Smooth muscle cell (in vitro differentiated cells): Measurements from ENCODE around the gene RPS6KA1. TPM values are rescaled to one million over a fixed set of nuclear protein-coding genes. Genes with fewer than 3 reads are reported as not detected.

Experiments
- DNase-seq: peaks from one replicate; lab custom pipeline; 2025; ENCODE audit not compliant: unreplicated experiment; lab: John Stamatoyannopoulos, UW
- H2AFZ ChIP-seq: fragments of 200-600 bp; sonication (generic); 2 replicates; pipeline ENCODE4 v1.6.0; 2016; ENCODE audit warnings: antibody characterized with exemption, low read depth, mild to moderate bottlenecking
- H3F3A ChIP-seq: fragments of 200-600 bp; sonication (generic); 2 replicates; pipeline ENCODE4 v1.6.0; 2017; ENCODE audit warnings: antibody characterized with exemption, low read depth
- H3K27ac ChIP-seq: fragments of 200-600 bp; sonication (generic); 2 replicates; pipeline ENCODE4 v1.5.1; 2016; ENCODE audit warnings: low read depth, mild to moderate bottlenecking
- H3K27me3 ChIP-seq: fragments of 200-600 bp; sonication (generic); 2 replicates; pipeline ENCODE4 v1.6.1; 2016; ENCODE audit warnings: low read depth, mild to moderate bottlenecking
- H3K36me3 ChIP-seq: fragments of 200-600 bp; sonication (generic); 2 replicates; pipeline ENCODE4 v1.5.1; 2016; ENCODE audit warnings: low read depth
- H3K4me1 ChIP-seq: fragments of 200-600 bp; sonication (generic); 2 replicates; pipeline ENCODE4 v1.5.1; 2016; ENCODE audit warnings: low read depth
- H3K4me2 ChIP-seq: fragments of 200-600 bp; sonication (generic); 2 replicates; pipeline ENCODE4 v1.6.0; 2016; ENCODE audit warnings: mild to moderate bottlenecking
- H3K4me3 ChIP-seq: fragments of 200-600 bp; sonication (generic); 2 replicates; pipeline ENCODE4 v1.5.1; 2016; ENCODE audit warnings: mild to moderate bottlenecking
- H3K79me2 ChIP-seq: fragments of 200-600 bp; sonication (generic); 2 replicates; pipeline ENCODE4 v1.6.0; 2016; ENCODE audit warnings: low read depth, mild to moderate bottlenecking
- H3K9ac ChIP-seq: fragments of 200-600 bp; sonication (generic); 2 replicates; pipeline ENCODE4 v1.6.0; 2016; ENCODE audit warnings: low read depth
- H3K9me3 ChIP-seq: fragments of 200-600 bp; sonication (generic); replicated peaks from 2 replicates; pipeline ENCODE4 v1.5.1; 2016; ENCODE audit warnings: low read depth
- H4K20me1 ChIP-seq: fragments of 200-600 bp; sonication (generic); 2 replicates; pipeline ENCODE4 v1.6.0; 2016; ENCODE audit warnings: low read depth
- WGBS: methylation state at CpG from one replicate; pipeline ENCODE4 v1.1.7; 2016; ENCODE audit warnings: low lambda C conversion rate; 5-methylcytosine and 5-hydroxymethylcytosine counted together
- polyA plus RNA-seq: library from polyadenylated mRNA; unstranded; fragments of >200 nt; fragmentation: Nextera tagmentation; extraction: Ambion mirVana; gene quantifications from 2 replicates; pipeline ENCODE4 v1.2.1, GENCODE V29; 2016
- total RNA-seq: library from RNA; depleted of rRNA; stranded (reverse); fragments of >200 nt; gene quantifications from 2 replicates; pipeline ENCODE4 v1.2.3, GENCODE V29; 2014
- TF ChIP-seq, protein P1 (sequence below): fragments of 200-600 bp; sonication (generic); IDR thresholded peaks from 2 replicates; pipeline ENCODE4 v1.5.1; 2017; ENCODE audit warnings: borderline replicate concordance, mild to moderate bottlenecking, antibody characterized with exemption; ENCODE audit not compliant: insufficient read depth, poor library complexity, severe bottlenecking

The RPS6KA1 gene
- total and polyA plus RNA-seq, 2 experiments from 2014 or later: 10.1 to 34.6 TPM

DNA sequence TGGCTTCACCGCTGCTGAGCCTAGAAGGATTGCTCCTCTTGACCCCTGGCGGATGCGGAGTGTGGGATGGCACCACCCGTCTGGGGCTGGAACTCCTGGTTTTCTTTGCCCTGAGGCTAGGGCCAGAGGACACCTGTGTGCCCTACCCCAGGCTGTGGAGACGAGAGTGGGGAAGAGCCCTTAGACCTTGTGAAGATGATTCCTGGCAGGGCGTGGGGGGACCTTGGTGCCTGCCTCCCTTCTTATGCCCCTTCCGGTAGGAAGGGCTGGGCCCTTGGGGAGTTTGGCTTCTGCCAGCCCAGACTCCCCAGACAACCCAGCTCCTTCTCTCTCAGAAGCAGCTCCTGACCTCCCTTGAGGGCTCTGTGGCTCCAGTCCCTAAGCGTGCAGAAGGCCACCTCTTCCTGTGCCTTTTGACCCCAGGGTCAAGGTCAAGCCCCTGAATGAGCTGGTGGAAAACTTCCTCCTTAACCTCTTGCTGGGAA, 891 bp downstream of the RPS6KA1 start:
- H3K4me2 ChIP-seq: peak overlapping the region; percentile 98
- H3K36me3 ChIP-seq: no peaks in the 10 kb centered on the region
- DNase-seq: no peak
- no peaks in the 10 kb centered on the region for H3K79me2 ChIP-seq
- no peaks in the 10 kb centered on the region for H3K9me3 ChIP-seq
- H3K27me3 ChIP-seq: no peaks in the 10 kb centered on the region
- no peaks in the 10 kb centered on the region for H3F3A ChIP-seq
- TF ChIP-seq, protein P1, sequence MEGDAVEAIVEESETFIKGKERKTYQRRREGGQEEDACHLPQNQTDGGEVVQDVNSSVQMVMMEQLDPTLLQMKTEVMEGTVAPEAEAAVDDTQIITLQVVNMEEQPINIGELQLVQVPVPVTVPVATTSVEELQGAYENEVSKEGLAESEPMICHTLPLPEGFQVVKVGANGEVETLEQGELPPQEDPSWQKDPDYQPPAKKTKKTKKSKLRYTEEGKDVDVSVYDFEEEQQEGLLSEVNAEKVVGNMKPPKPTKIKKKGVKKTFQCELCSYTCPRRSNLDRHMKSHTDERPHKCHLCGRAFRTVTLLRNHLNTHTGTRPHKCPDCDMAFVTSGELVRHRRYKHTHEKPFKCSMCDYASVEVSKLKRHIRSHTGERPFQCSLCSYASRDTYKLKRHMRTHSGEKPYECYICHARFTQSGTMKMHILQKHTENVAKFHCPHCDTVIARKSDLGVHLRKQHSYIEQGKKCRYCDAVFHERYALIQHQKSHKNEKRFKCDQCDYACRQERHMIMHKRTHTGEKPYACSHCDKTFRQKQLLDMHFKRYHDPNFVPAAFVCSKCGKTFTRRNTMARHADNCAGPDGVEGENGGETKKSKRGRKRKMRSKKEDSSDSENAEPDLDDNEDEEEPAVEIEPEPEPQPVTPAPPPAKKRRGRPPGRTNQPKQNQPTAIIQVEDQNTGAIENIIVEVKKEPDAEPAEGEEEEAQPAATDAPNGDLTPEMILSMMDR: no peak
- H3K9ac ChIP-seq: peak overlapping the region; percentile 39
- peaks cover 15% of the 10 kb centered on the region for H3K4me1 ChIP-seq
- H3K27ac ChIP-seq: no peak overlapping the region
- H3K4me3 ChIP-seq: peak overlapping the region; percentile 77
- H4K20me1 ChIP-seq: no peaks in the 10 kb centered on the region
- WGBS: 19% methylated on average over 8 of the region's 8 CpGs
- peak overlapping the region; percentile 93 for H2AFZ ChIP-seq

DNA sequence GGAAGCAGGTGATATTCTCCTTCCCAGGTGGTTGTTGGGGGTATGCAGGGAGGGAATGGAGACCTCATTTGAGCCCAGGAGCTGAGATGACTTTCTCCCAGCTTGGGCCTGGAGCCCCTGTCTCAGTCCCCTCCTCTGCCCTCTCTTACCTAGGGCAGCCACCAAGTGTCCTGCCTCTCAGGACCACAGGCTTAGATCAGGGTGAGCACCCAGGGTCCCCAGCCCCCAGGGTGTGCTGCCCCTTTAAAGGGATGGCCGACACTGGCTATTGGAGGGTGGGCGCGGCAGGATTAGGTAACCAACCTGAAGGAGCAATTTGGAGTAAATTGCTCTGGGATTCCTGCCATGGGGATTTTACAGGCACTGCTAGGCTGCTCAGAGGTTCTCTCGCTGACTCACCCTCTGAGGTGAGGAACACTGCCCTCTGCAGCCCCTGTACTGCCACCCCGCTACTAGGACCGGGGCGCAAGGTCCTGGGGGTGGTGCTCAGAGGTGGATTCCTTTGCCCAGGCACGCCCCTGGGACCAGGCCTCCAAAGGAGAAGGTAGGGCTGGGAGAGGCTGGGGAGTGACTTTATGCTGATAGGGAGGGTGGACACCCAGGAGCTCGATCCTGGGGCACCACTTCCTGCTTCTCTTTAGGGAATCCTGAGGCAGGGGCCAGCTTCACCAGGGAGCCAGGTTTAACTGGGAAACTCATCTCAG, 1.5 kb downstream of the RPS6KA1 start:
- H3K9ac ChIP-seq: no peak overlapping the region
- H3K9me3 ChIP-seq: no peaks in the 10 kb centered on the region

DNA sequence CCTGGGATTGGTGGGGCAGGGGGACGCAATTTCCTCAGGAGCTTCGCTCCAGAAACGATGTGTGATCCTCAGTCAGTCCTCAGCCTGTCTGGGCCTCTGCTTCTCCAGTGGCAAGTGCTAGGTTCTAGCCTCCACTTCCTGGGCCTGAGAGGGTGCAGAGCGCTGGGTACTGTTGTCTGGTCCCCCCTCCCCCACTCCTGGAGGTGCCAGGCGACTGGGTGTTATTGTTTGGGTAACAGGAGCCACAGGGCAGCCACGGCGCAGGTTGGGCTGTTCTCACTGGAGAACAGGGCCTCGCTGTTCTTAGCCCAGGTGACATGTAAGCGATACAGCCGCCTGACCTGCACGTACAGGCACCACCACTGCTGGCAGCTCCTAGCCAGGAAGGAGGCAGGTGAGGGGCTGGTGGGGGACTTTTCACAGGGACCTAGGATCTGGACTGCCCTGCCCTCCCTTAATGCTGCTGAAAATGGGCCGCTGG, 2.1 kb downstream of the RPS6KA1 start:
- 81% methylated on average over 12 of the region's 12 CpGs for WGBS
- Histone ChIP-seq H3K4me1 (peaks cover 15% of the 10 kb centered on the region), H2AFZ (no peak overlapping the region)

More for the DNA sequence above, 1.5 kb downstream of the RPS6KA1 start:
- Histone ChIP-seq H3K4me2 (peak overlapping the region; percentile 98), H3K27ac (peak overlapping the region; percentile 2), H3K4me3 (peak overlapping the region; percentile 77), H2AFZ (no peak overlapping the region), H3K4me1 (peaks cover 15% of the 10 kb centered on the region), H3K36me3 (no peaks in the 10 kb centered on the region), H3K79me2 (no peaks in the 10 kb centered on the region), H3K27me3 (no peaks in the 10 kb centered on the region), H4K20me1 (no peaks in the 10 kb centered on the region), H3F3A (no peaks in the 10 kb centered on the region)
- 32% methylated on average over 9 of the region's 9 CpGs for WGBS
- TF ChIP-seq, protein P1: peak; percentile 26
- no peak for DNase-seq

More for the DNA sequence above, 2.1 kb downstream of the RPS6KA1 start:
- H3K27me3 ChIP-seq: no peaks in the 10 kb centered on the region
- H3K79me2 ChIP-seq: no peaks in the 10 kb centered on the region
- no peaks in the 10 kb centered on the region for H3F3A ChIP-seq
- no peaks in the 10 kb centered on the region for H4K20me1 ChIP-seq
- TF ChIP-seq, protein P1: no peak
- H3K9me3 ChIP-seq: no peaks in the 10 kb centered on the region
- H3K36me3 ChIP-seq: no peaks in the 10 kb centered on the region
- no peak overlapping the region for H3K9ac ChIP-seq
- peak overlapping the region; percentile 77 for H3K4me3 ChIP-seq
- peak overlapping the region; percentile 98 for H3K4me2 ChIP-seq
- DNase-seq: no peak
- H3K27ac ChIP-seq: peak overlapping the region; percentile 2
